Activated CD4-positive, alpha-beta T cell treated with anti-CD3 and anti-CD28 coated beads for 48 hours (primary cell): Measurements from ENCODE around the gene RFXANK.
A peak's percentile ranks its signal among the peaks of the same experiment; 100 is the strongest.
"Not testable (repeated sequence)": the region's sequence is repeated elsewhere in the genome, so short reads cannot be mapped to it uniquely, and the experiment has no call there.

ENCODE experiments used
- DNase-seq: peaks from one replicate; pipeline ENCODE4 v3.0.0-alpha.2; 2020

Gene RFXANK

DNA sequence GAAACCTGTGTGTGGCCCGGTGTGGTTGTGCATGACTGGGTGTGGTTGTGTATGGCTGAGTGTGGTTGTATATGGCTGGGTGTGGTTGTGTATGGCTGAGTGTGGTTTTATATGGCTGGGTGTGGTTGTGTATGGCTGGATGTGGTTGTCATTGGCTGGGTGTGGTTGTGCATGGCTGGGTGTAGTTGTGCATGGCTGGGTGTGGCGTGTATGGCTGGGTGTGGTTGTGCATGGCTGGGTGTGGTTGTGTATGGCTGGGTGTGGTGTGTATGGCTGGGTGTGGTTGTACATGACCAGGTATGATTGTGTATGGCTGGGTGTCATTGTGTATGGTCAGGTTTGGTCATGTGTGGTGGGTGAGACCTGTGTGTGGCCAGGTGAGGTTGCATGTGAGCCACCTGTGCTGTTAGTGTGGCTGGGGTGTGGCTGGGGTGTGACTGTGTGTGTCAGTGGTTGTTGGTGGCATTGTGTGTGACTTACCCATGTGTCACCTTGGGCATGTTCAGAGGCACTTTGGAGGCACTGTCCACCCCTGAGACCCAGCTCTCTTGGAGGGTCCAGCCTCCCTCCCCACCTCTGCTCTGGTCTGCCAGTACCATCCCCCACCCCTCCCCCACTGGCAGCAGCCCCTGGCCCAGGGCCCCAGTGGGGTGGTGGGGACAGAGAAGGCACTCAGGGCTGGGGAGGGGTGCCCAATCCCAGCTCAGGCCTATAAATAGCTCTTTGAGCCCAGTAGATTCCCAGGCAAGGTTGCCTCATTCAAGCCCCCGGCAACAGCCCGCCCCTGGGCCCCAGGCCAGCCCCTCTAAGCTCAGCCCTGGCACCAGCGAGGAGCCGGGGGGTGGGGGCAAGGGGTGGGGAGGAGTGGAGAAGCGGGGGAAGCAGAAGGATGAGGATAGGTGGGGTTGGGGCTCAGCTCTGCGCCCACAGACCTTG is 15.8 kb downstream of the RFXANK start:
- no peak for DNase-seq

DNA sequence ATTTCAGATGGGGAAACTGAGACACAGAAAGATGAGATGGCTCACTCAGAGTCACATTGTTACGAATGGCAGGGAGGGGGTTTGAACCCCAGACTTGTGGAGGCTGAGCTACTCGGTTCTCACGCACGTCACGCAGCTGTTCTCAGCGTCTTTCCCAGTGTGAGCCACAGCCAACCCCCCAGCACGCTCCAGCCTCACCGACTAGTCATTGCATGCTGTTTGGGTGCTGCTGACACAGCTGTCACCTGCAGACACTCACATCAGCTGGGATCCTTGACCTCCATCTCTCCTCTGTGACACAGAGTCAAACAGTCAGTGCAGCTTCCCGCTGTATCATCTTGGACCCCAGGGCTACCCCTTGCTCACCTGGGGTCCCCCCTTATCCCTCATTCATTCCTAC is 17.3 kb downstream of the RFXANK start:
- DNase-seq = no peak

DNA sequence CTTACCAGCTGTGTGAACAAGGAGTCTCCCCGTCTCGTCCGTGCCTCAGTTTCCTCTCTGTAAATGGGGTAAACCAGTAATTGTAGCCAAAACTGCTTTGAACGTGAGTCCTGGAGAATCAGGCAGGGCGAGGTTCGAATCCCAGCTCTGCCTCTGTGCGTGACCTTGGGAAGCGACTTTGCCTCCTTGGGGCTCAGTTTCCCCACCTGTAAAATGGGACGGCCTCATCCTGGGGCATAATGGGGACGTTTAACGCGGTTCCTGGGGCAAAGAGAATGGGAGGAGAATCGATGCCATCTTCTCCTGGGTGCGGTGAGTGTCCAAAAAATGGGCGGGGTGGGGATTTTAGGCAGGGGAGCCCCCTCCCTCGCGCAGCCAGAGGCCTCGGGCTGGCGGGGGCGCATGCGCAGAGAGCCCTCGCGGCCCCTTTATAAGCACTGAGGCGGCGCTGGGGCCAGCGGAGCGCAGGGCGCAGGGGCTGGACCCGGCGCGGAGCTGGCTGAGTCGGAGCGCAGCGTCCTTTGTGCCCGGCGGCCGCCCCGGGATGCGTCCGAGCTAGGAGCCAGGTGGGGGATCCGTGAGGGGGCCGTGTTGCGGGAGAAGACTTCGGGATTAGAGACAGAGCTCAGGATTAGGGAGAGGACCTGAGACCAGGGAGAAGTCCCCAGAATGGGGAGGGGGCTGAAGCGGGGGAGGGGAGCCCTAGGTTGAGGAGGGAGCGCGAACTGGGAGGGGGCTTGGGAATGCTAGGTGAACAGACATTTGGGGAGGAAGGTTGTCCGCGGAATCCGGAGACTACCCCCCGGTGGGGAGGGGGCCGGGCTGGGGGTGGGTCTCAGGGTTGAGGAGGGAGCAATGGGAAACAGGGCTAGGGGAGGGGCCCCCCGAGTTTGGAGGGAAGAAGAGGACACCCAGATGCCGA is 19.7 kb downstream of the RFXANK start, which contains the start of gene NCAN:
TSS of gene NCAN (plus strand) at position 460 of the 922 bp plus-strand sequence. CDS start 4,996 bp downstream, outside the sequence.
- DNase-seq = no peak

DNA sequence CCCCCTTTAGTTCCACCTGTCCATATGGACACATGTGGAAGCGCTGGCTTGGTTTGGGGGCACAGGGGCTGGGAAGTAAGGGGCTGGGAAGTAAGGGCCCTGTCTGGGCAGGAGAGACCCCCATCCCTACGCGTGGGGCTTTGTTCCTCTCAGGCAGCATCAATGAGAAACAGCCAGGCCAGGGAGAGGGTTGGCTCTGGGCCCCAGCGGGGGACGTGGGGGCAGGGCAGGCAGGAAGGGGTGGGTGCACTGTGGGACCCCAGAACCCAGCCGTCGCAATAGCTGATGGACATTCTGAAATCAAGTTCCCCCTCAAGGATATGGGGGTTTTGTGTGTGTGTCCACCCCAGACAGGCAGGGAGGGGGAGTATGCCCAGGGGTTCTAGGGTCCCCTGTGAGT is 20.9 kb downstream of the RFXANK start:
- no peak for DNase-seq

DNA sequence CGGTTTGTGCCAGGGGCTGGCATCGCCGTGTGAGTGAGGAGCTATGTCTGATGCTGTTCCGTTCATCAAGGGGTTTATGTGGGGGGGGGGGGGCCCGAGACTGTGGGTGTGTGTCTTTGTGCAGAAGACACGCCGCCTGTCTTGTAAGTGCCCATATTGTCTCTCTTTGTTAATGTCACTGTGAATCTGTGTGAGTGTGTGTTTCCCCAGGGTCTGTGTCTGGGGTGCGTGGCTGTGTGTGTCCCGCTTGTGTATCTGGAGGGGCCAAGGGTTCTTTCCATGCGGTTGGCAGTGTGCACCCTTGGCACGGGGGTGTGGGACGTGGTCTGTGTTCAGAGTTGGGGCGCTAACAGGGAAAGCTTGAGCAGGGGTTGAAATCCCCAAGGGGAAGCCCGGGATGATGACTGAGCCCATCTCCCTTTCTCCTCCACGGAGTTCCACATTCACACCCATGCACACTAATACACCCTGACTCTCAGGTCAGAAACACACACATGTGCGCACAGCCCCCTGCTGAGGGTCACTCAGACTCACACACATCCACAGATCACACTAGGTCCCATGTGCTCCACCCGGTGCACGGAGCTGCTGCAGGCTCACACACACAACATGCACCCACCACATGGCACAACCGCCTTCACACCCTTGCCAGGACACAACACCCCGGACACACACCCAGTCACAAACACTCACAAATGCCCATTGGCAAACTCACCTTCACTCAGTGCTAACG is 21.5 kb downstream of the RFXANK start:
- DNase-seq = no peak

DNA sequence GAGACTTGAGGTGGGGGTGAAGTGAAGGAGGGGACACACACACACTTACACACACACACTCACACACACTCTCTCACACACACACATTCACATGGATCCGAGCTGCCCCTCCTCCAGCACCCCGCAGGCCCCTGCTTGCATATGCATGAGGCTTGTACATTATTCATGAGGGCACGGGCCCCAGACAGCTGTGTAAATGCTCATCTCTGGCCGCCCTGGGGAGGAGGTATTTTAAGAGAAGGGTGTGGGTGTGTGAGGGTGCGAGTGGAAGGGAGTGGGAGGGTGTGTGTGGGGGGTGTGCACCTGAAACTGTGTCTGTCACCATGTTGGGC is 22.1 kb downstream of the RFXANK start:
- DNase-seq = no peak

DNA sequence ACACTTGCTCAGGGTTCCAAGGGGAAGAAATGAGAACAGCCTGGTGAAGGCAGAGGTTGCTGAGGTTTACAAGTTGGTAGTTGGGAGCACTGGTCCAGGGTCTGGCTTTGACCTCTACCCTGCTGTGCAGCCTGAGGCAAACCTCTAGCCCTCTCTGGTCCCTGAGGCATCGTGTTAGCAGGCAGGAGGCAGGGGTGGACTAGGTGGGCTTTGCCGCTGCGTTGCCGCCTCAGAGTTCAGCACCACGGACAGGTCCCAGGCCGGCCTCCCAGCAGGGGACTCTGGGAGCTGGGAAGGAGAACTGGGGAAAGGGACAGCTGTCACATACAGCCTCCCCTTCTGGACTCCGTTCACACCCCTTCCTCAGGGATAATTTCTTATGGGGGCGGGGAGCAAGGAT is 22.8 kb downstream of the RFXANK start:
- DNase-seq = peak; percentile 45

DNA sequence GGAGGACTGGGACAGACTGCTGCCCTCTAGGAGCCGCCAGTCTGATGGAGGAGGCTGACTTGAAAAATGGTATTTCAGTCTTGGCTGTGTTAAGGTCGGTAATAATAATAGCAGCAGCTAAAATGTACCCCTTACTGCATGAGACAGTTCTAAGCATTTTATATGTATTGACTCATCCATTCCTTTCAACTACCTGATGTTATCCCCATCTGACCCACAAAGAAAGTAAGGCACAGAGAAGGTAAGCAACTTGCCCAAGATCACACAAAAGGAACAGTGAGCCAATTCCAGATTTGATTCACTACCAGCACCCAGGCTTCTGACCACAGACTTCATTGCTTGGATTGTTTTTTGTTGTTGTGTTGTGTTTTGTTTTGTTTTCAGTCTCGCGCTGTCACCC is 23.7 kb downstream of the RFXANK start:
- DNase-seq = no peak

DNA sequence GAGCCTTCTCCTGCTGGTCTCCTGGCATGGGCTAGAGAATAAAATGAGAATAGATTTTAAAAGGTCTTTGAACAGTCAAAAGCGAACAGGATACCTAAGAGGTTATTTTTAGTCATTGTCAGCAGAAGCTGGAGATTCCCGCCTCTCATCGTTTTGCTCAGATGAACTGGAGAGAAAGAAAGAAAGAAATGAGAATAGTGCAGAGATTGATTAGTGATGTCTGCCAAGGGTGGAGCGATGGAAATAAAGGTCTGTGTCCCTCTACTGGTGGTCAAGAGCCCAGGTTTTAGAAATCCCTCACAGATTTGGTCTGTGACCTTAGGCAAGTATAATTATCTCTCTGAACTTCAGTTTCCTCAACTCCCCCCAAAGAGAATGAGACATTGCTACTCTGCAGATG is 25.0 kb downstream of the RFXANK start:
- DNase-seq = no peak

DNA sequence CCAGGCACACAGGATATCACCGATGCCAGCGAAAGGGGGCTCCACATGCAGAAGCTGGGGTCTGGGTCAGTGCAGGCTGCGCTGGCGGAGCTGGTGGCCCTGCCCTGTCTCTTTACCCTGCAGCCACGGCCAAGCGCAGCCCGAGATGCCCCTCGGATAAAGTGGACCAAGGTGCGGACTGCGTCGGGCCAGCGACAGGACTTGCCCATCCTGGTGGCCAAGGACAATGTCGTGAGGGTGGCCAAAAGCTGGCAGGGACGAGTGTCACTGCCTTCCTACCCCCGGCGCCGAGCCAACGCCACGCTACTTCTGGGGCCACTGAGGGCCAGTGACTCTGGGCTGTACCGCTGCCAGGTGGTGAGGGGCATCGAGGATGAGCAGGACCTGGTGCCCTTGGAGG is 26.9 kb downstream of the RFXANK start:
- DNase-seq = no peak

DNA sequence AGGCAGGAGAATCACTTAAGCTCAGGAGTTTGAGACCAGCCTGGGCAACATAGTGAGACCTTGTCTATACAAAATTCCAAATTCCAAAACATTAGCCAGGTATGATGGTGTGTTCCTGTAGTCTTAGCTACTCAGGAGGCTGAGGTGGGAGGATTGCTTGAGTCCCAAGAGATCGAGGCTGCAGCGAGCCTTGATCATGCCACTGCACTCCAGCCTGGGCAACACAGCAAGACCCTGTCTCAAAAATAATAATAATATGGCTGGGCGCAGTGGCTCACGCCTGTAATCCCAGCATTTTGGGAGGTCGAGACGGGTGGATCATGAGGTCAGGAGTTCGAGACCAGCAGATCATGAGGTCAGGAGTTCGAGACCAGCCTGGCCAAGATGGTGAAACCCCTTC is 28.9 kb downstream of the RFXANK start:
- DNase-seq = not testable (repeated sequence)

DNA sequence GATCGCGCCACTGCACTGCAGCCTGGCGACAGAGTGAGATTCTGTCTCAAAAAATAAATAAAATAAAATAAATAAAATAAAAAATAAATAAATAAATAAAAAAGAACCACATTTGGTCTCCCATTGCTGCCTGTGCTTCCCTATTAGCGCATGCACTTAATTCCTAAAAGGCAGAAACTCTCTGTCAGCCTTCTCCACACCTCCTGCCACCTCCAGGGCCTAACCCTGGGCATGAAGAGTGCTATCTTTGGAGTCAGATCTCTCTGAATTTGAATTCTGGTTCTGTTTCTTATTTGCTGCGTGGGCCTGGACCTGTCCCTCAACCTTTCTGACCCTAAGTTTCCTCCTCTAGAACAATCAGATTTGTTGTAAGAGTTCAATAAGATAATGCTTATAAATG is 31.0 kb downstream of the RFXANK start:
- no peak for DNase-seq

DNA sequence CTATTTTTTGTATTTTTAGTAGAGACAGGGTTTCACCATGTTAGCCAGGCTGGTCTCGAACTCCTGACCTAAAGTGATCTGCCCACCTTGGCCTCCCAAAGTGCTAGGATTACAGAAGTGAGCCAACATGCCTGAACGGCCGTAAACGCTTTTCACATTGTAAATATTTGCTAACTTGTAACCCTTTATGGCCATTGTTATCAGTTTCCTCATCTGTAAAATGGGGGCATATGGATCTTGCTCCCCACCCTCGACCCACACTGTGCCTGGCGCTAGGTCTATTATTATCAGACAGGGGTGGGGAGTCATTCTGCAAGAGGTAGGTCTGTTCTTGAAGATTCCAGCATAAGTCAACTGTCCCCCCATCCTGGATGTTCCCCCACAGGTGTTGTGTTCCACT is 31.6 kb downstream of the RFXANK start:
- DNase-seq = no peak

DNA sequence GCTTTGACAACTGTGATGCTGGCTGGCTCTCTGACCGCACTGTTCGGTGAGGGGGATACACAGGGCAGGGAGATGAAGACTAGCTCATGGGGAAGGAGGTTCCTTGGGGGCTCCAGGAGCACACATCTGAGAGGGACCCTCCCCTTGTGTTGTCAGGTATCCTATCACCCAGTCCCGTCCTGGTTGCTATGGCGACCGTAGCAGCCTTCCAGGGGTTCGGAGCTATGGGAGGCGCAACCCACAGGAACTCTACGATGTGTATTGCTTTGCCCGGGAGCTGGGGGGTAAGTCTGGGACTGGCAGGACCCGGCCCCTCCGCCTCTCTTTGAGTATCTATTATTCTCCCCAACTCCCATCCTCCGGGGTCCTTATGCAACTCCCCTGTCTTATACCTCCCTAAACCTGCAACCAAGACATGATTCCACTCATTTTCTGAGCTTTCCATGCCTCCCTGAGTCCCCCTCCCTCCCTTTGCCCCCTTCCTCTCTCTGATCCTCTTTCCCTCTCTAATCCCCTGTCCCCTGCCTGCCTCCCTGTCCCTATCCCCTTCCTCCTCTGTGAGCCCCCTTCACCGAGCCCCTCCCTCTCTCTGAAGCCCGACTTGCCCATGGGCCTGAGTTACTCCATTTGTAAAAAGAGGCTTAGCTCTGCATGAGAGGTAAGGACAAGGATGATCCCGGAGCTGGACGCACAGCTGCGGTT is 32.2 kb downstream of the RFXANK start:
- DNase-seq = no peak

DNA sequence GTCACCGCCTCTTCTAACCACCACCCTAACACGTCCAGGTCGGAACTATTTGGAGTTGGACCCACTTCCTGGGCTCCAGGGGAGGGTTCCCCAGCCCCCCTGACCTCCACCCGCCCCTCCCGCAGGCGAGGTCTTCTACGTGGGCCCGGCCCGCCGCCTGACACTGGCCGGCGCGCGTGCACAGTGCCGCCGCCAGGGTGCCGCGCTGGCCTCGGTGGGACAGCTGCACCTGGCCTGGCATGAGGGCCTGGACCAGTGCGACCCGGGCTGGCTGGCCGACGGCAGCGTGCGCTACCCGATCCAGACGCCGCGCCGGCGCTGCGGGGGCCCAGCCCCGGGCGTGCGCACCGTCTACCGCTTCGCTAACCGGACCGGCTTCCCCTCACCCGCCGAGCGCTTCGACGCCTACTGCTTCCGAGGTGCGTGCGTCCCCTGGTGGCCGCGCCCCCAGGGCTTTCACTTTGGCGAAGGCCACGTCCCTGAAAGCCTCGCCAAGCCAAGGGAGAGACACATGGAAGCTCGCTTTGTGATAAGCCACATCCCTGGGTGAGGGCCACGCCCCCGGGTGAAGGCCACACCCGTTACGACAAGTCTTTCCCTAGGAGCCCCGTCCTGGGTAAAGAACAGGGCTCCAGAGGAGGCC is 32.9 kb downstream of the RFXANK start:
- DNase-seq = peak; percentile 82

DNA sequence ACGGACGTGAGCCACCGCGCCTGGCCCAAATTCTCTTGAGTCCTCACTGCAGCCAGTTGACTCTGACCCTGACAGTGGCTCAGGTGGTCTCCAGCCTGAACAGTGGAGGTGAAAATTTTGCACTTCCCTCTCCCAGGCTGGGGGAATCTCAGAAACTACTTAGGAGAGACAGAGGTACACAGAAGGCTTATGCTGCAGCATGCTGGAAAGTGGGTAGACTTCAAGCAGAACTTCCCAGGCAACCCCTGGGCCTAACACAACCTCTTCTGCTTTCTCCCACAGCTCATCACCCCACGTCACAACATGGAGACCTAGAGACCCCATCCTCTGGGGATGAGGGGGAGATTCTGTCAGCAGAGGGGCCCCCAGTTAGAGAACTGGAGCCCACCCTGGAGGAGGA is 34.1 kb downstream of the RFXANK start:
- DNase-seq = no peak

DNA sequence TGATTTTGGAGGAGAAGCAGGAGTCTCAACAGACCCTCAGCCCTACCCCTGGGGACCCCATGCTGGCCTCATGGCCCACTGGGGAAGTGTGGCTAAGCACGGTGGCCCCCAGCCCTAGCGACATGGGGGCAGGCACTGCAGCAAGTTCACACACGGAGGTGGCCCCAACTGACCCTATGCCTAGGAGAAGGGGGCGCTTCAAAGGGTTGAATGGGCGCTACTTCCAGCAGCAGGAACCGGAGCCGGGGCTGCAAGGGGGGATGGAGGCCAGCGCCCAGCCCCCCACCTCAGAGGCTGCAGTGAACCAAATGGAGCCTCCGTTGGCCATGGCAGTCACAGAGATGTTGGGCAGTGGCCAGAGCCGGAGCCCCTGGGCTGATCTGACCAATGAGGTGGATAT is 34.6 kb downstream of the RFXANK start:
- DNase-seq = no peak

DNA sequence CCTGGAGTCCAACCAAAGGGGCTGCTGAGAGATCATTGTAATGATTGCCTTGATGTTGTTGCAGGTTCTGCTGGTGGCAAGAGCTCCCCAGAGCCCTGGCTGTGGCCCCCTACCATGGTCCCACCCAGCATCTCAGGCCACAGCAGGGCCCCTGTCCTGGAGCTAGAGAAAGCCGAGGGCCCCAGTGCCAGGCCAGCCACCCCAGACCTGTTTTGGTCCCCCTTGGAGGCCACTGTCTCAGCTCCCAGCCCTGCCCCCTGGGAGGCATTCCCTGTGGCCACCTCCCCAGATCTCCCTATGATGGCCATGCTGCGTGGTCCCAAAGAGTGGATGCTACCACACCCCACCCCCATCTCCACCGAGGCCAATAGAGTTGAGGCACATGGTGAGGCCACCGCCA is 35.2 kb downstream of the RFXANK start:
- no peak for DNase-seq

DNA sequence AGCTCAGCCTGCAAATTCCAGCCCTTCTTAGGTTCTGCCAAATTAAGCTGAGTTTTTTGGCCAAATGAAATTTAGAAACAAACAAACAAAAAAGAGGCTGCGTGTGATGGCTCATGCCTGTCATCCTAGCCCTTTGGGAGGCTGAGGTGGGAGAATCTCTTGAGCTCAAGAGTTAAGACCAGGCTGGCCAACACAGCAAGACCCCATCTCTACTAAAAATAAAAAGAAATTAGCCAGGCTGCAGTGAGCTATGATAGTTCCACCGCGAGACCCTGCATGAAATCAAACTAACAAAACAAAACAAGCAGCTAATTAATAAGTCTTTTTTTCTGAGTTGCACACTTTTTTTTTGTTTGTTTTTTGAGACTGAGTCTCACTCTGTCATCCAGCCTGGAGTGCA is 37.6 kb downstream of the RFXANK start:
- no peak for DNase-seq

DNA sequence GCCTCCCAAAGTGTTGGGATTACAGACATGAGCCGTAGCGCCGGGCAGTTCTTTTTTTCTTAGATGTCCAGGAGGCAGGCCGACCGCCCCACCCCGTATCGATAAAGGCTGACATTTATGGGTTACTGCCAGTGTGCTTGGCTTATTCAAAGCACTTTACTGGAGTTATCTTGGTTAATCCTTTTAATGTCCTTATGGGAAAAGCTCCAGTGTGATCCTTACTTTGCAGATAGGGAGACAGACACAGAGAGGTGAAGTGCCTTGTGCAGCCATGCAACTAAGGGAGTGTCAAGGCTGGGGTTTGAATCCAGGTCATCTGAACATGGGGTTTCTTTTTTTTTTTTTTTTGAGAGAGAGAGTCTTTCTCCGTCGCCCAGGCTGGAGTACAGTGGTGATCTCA is 38.9 kb downstream of the RFXANK start:
- DNase-seq = no peak

DNA sequence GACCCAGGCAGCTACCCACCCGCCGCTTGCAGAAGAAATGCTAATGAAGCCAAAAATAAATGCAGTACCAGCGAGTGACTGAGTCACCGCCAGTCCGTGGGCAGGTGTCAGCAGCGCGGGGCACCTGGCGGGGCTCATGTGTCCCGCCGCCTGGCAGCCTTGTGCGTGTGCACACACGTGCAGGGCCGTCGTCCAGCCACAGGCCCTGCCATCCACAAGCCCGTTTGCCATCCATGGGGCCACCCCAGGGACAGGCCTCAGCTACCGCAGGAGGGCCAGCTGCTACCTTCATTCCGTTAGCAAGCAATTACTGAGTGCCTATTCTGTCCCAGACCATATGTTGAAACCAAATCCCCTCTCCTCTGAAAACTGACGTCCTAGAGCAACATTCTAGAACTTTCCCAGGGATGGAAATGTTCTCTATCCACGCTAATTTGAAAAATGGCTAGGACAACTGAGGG is 40.2 kb downstream of the RFXANK start:
- DNase-seq = no peak
